GM21529 (cell line): ENCODE results near the gene RS1.

Experiments
- ATAC-seq: cut with Tn5 transposase; IDR thresholded peaks from one replicate; pipeline ENCODE4 v1.9.1; 2021; ENCODE audit not compliant: unreplicated experiment

RS1 gene

DNA sequence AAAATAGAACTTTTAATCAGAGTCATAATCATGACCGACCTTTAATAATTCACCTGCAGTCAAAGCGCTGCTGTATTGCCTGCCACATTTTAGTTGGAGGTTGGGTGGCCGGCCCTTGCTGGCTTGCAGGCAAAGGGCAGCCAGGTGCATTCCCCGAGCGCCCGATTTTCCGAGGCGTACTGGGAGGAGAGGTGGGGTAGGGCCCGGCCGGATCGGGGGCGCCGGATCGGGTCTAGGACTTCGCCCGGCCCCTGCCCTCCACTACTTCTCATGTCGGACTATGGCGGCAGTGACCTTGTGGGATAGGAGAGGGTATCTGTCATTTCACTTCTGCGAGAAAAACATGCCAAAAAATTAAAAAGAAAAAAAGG lies 2.5 kb upstream of the RS1 start:
- ATAC-seq, result peak; percentile 40

DNA sequence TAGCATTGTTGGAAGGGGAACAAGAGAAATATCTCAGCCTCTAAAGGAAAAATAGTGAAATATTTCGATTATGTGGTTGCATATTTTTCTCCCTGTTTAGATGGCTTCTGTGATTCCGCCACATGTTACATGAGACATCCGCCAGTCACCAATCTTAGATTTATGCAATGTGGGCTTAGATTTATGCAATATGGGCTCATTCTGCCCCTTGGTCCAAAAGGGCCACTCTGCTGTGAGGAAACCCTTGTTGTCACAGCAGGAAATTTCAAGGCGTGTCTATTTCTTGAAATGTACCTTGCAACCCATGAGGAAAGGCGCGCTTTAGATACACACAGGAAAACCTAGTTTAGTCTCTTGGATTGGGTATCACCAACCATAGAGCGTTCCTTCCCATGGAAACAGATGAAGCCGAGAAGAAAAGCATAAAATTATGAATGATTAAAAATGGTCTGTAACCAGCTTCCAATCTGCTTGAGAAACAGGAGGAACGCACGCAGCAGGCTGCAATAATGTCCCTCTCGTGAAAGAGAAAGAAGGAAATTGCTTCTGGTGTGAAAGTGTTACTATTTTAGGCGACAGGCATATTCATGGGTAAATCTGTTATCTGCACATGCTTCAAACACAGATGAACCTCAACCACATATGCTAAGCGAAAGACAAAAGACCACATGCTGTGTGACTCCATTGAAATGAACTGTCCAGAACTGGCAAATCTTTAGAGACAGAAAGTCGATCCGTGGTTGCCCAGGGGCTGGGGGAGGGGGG lies 3.7 kb downstream of the RS1 start:
- ATAC-seq, result no peak

DNA sequence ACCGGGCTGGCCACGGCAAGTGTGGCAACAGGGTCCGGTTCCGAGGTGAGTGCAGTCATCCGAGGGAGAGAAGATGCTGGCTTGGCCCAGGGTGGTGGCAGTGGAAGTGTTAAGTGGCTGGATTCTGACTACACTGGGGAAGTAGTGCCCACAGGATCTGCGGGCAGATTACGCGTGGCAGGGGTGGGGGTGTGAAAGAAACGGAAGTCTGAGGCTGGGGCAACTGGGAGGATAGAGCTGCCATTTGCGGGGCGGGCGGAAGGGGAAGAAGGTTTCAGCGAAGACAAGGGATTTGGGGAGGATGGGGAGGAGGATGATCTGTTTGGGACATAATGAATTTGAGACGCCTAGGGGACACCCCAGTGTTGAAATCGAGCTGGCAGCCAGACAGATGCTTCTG lies 5.3 kb downstream of the RS1 start:
- no peak for ATAC-seq

DNA sequence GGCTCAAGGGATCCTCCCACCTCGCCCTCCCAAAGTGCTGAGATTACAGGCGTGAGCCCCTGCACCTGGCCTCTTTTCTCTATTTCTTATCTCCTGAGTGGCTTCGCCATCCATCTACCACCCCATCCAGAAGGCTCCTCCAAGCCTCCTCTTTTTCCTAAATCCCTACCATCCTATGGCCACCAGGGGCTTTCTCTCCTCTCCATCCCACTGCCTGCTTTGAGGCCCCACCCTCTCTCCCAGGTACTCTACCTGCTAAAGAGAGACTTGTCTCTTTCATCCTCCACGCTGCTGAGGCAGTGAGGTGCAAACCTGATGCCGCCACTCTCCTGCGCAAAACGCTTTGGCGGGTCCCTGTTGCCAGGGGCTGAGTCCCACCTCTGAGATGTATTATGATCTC lies 7.0 kb downstream of the RS1 start:
- no peak for ATAC-seq

DNA sequence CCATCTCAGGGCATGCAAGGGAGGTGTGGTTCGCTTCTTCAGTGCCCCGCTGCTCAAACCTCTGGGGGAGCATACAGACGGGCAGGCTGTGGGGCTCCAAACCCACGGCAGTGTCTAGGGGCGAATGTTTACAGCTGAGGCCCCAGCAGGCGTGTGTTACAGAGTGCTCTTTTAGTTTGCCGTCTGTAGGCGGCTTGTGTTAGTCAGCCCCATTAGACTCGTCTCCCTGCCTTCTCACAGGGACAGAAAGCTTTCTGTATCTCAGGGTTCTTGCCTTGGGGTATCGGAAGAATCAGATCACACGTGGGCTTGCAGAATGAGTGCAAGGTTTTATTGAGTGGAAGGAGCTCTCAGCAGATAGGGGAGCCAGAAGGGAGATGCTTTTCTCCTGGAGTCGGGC lies 10.6 kb downstream of the RS1 start:
- ATAC-seq, result no peak

DNA sequence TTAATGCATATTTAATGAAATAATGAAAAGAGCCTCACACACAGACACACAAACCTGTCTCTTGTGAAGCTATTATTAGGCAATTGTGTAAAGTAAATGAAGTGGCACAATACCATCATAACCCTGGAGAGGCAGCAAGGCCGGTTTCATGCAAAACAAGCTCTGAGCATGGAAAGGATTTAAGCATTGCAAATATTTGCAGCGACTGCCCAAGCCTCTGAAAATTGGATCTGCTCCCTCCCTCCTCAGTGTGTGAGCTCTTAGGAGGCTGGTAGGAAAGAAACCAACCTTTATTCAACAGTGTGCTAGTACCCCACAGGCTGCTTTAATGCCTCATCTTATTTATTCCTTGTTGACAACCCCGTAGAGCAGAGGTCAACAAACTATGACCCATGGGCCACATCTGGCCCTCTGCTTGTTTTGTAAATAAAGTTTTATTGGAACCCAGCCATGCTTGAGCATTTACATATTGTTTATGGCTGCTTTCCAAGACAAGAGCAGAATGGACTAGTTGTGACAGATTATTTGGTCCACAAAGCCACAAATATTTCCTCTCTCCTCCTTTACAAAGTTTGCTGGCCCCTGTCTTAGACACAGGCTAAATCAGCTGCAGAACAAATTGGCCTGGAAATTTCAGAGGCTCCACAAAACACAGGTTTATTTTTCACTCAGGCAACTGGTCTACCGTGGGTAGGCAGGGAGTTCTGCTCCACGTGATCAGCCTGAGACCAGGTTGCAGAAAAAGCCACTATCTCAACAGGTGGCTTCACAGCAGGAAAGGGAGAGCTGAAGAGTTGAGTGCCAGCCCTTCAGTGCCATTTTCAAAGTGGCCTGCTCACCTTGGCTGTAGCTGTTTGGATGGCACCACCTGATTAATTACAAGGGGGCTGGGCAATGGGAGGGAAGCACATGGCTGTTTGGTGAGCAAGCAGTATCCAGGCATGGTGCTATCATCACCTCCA lies 16.8 kb downstream of the RS1 start:
- ATAC-seq, result no peak

DNA sequence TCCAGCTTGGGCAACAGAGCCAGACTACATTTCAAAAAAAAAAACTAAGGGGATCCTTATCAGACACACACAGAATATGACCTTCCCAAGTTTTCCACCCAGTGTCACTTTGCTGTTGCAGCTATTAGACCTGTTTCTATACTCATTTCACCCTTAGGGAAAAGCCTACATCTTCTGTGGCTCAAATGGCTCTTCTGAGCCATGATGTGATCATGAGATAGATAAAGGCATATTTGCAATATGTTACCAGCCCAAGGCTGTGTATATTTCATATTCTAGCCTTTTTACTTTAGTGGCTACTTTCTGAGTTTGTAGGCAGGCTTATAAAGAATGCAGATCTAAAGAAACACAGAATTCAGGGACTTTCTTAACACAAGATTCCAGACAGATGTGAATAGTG lies 19.3 kb downstream of the RS1 start:
- ATAC-seq, result no peak

DNA sequence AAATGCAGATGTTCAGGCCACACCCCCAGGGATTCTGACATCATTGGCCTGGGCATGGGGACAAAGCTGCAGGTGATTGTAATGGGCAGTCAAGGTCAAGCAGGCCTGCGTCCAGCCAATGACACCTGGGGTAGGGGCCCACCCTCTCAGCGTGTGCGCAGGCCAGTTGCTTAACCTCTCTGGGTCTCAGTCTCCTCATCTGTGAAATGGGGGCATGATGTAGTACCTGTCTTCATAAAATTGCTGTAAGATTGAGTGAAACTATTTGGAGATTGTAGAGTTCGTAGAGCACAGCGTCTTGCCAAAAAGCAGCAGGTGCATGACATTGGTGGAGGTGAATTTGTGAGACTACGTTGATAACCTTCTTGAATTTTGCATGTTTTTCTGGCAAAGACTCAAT lies 21.2 kb downstream of the RS1 start:
- ATAC-seq, result no peak

DNA sequence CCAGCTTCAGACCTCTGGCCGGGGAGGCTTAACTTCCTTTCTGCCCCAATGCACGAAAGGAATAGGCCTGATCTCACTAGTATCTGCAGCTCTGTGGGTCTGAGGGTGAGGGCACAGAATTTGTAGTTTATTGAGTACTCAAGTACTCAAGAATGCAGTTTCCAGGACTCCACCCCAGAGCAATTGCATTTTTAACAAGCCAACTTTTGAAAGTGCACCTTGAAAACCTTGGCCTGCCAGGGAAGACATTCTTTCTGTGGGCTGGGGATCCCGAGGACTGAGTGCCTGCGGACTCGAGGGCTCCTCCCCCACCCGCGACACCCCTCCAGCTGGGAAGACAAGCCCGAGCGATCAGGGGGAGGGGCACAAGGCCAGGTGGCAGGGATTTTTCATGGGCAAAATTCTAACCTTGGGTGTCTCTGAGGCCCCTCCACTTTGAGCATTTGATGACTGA lies 22.4 kb downstream of the RS1 start:
- no peak for ATAC-seq

DNA sequence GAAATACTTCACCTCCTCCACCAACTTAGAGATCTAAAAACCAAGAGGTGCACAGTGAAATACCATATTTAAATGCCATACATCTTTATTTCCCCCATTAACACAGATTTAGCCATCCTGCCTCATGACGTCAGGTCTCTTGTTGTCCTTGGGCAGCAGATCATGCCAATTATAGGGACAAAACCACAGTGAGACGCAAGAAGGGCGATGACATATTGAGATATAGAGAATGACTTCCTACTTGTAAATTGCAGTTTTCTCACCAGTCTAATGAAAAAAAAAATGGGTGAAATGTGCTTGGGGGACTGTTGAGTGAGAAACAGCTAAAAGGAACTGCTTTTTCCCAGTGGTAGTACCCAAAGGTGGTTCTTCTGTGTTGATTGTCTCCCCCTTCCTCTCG lies 24.3 kb downstream of the RS1 start:
- ATAC-seq, result no peak

DNA sequence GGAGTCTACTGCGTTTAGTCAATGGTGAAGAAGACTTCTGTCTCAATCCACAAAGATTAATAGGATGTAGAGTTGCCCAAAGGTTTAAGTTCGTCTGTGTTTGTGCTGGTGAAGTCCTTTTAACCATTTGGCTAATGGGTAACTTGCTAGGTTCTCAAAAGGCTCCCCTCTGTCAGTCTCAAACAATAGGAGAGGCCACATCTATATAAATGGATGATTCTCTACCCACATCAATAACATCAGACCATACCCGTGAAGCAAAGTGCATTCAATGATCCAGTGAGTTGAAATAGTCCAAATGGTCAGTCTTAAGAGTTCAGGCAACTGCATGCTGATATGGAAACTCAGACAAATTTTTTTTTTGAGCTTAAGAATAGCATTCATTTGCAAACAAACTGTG lies 28.1 kb downstream of the RS1 start:
- ATAC-seq, result no peak

DNA sequence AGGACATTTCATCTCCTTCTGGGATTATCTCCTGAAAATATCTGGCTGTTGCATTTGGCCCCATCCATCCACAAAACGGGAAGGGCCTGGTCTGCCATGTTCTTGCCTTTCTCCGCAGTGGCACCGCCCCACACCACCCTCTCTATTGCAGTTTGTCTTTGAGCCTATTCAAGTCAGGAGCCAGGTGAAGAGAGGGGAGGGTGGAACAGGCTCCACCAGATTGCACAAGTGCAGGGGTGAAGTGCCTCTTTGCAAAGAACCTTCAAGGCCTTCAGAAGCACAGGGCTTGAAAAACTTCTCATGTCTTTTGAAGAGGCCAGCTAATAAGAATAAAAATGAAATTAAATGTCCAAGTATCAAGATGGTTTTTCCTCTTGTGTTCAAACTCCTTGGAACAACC lies 28.7 kb downstream of the RS1 start:
- no peak for ATAC-seq

DNA sequence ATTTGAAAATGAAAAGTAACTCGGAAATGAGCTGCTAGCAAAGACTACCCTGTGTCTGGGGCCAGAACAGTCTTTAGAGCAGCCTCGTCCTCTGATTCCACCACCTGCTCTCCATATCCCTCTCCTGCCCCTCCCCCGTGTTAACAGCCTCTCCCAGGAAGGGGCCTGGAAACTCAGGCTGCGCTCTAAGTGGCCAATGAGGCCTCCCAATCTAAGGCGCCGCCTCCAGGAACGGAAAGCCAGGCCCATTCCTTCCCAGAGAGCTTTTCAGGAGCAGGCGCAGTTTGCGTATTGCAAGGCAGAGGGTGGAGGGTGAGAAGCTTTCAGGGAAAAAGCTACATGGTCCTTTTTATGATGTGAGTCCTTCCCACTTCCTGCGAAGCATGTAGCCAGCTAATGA lies 31.2 kb downstream of the RS1 start:
- no peak for ATAC-seq

DNA sequence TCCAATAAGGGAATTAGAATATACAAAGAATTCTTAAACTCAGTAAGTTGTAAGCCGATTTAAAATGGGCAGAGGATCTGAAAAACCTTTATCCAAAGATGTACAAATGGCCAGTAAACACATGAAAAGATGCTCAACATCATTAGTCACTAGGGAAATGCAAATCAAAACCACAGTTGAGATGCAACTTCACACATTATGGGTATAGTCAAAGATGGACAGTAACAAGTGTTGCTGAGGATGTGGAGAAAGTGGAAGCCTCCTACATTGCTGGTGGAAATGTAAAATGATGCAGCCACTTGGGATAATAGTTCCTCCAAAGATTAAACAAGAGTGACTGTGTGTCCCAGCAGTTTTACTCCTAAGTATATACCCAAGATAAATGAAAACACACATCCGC lies 32.6 kb downstream of the RS1 start:
- ATAC-seq, result no peak

DNA sequence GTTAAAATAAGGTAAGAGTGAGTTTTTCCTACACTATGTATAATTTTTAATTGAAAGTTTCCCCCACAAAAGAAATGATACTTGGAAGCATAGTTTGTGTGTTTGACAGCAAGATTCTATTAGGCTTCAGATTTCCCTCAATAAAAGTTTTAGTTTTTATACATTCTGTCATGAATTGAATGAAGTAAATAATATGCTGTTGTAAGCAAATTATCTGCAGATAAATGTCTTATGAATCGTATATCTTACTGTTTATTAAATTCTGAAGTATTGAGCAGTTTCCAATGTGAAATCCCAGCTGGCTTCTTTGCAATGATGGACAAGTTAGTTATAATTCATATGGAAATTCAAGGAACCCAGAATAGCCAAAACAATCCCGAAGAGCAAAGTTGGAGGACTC lies 33.5 kb downstream of the RS1 start:
- ATAC-seq, result no peak

DNA sequence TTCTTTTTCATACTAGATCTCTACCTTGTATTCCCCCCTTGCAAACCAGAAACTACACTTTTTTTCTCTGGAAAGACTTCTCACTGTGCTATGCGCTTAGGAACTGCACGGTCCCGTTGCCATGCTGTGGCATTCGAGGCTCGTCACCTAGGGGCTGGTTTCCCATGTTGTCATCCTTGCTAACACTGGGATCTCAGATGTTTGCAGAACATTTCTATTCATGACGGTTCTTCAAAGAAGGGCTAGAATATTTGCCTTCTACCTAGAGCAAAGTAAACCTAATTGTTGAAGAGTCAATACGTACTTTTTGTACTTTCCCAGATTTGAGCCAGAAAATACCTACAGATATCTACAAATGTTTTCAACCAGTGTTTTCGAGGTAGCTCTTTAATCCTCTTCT lies 41.0 kb downstream of the RS1 start:
- no peak for ATAC-seq

DNA sequence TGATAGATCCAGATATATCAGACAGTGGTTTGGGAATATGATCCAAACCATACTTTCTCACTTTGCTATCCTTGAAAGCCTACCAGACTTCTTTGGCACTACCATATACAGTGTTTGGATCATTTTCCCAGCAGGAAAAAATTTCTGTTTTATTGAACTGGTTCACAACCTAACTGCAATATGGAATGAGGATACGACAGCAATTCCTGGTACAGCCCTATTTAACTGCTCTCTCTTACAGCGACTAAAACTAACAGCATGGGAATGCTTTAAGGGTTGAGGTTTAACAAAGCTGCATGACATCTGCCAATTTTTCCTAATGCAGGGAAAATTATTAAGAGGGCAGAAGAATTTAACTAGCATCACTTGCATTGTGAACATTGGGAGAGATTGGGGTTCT lies 47.3 kb downstream of the RS1 start:
- ATAC-seq, result no peak

DNA sequence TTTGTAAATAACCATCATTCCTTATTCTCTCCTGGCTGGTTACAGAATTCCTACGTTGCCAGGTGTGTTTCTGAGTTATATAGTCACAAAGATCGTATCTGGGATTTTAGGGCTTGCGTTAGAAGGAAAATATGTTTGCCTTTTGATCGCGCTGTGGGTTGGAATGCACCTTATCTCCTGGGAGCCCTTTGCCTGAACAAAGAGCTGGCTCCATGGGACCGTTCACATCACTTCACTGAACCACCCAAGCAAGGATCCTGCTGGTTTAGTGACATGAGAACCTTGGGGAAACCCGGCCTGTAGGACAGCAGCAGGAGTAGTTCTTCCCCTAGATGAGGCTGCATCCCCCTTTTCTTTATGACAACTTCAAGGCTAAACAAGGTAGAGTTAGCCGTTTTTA lies 51.6 kb downstream of the RS1 start:
- no peak for ATAC-seq

DNA sequence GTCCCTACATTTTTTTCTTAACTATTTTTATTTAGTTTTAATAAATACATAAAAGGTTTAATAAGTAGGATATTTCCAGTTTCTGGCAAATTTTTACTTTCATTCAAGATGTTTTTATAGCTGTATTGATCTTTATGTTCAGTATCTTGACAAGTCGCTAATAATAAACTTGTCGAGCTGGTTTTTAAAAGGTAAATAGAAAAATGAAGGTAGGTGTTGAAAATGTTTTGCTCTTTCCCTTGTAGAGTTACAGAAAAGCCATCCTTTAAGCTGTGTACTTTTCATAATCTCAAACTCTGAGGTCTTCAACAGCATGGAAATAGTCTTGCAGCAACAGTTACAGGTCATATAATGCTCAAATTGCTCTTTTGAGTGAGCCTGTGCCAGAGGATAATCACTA lies 52.6 kb downstream of the RS1 start:
- no peak for ATAC-seq

DNA sequence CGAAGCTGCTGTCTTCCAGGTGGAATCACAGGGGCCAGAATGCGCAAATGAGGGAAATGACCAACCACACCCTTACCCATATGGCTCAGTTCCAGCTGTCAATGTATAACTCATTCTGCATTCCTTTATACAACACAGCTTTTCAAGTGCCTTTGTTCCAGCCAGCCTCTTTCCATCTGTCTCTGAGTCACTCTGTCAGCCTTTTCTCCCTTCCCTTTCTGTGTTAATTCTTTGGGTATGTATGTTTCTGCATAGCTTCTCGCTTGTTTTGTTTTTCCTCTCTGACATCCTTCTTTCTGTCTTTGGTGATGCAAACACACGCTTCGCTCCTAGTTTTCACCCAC lies 54.5 kb downstream of the RS1 start:
- no peak for ATAC-seq

DNA sequence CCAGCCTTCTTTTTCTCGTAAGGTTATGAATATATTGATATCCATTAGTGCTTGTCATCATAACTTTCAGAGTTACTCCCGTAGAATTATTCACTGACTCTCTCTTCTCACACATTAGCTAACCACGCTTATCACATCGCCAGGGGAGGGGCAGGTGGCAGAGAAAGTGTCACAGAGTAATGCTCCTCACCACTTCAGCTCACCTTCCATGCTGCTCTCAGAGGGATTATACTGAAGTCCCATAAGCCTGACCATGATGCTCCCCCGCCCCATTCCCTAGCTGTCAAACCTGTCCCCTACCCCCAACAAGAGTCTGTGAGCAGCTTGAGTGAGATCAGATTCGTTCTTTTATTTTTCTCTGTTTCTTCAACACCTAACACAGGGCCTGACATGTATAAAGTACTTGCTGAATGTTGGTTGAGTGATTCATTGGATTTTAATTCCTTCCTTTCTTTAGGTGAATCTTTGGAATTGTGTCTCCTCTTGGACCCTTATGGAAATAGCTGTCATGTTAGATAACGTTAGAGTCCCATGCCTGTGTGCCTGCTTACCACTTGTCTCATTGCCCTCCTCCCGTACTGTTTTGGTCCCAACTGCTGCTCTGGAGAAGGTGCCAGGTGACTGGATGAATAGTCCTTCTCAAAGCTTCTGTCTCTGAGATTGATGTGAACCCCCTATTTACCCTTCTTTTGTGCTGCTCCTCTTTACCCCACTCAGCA lies 55.1 kb downstream of the RS1 start:
- no peak for ATAC-seq
